Cardiac ventricle fibroblast (primary cell): ENCODE results near the gene BRSK1. TPM values are rescaled to one million over a fixed set of nuclear protein-coding genes. Genes with fewer than 3 reads are reported as not detected.

Source experiments
- total RNA-seq: library from RNA; depleted of rRNA; stranded (reverse); fragments of >200 nt; gene quantifications from 2 replicates; pipeline ENCODE4 v1.2.3, GENCODE V29; 2015

BRSK1 gene
- total RNA-seq: 0.94 and 4.6 TPM in 2 replicates

GRCh38 chr19:55283548-55284377, at the start of gene BRSK1:
BRSK1 (plus strand) TSS chr19:55283997; CDS start chr19:55284443, 446 bp downstream.

DNA sequence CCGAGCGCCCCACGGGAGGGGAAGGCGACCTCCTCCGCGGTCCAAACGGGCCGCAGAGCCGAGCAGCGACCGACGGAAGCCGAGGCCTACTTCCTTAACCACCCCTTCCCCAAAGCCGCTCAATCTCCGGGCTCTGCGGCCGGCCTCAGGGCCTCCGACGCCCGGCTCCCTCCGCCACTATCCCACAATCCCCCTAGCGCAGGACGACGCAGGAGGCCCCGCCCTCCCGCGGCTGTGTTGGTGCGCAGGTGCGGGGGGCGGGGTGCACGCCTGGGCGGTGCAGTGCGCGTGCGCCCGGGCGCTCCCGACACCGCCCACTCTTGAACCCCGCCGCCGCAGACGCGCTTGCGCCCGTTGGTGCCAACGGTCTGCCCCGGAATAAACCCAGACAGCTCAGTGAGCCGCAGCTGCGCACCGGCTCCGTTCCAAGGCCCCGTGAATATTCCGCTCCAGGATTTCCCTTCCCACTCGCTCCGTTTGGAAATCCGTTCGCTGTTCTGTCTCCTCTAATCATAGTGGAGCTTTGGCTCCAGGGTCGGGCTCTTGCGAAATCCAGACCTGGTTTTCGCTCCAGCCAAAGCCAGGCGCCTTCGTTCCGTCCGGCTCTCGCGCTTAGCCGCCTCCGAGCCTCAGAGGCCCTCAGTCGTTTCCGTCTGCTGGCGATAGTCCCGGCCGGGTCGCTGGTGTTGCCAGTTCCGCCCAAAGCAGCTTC, 24.8 kb upstream of the BRSK1 start, which contains the start of gene PPP6R1:
TSS of gene PPP6R1 (minus strand) at position 190 of the 712 bp plus-strand sequence. CDS start 11,914 bp downstream, outside the sequence.

GRCh38 chr19:55279770-55280643, 3.8 kb upstream of the BRSK1 start, which contains the start of gene HSPBP1:
HSPBP1 (minus strand) TSS chr19:55280110; CDS start chr19:55279608, 502 bp downstream.

GRCh38 chr19:55325172-55325571, 41.4 kb downstream of the BRSK1 start, which contains the start of gene TMEM150B:
TMEM150B (minus strand) TSS chr19:55325341; CDS start chr19:55321036, 4,305 bp downstream.

DNA sequence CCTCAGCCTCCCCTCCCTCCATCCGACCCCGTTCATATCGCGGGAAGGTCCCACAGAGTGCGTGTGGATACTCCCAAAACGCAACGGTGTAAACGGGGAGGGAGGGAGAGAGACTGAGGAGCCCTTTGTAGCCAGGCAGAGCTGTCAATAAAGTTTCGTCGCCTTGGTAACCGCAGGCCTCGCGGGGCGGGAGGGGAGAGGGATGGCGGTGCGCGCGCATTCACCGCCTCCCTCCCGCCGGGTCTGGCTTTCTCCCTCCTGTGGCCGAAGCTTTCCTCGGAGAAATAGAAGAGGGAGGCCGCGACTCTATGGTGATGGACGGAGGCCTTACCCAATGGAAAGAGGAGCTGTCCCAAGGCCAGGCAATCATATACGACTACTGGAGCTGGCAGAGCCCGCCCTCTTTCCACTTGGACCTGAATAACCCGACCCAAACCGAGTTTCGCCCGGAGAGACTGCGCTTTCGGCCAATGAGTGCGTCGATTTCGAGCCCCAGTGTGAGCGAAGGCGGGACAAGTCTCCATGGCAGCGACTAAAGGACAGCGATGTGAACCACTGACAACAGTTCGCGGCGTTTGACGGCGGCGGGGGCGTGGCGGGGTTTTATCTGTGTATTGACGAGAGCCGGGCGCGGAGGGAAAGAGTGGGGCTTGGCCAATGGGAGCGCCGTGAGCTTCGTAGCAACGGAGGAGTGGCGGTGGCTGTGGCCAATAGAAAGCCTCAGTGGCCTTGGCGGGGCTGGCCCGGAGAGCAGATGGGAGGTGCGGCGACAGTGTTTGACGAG, 55.5 kb downstream of the BRSK1 start, which contains the start of gene KMT5C:
TSS of gene KMT5C (plus strand) at position 772 of the 784 bp plus-strand sequence. CDS start 2,061 bp downstream, outside the sequence.

DNA sequence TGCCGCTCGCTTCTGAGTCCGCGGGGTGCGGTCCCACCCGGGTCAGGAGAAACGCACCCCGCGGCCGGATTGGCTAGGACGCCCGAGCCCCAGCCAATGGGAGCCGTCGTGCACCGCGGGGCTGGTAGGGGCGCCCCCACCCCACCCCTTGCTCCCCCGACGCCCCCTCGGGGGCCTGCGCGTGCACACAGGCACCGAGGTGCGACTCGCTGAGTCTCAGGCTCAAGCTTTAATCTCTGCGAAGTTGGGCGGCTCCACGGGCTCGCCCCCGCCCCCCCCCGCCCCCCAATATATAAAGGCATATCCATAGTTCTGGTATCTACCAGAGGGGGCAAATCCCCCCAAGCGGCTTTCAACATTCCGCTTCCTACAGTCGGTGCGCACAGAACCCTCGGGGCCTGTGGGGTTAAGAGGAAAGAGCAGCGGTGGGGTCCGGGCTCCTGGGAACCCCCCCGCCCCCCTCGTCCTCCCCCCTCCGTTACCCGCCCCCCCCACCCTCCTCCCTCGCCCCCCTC, 71.0 kb downstream of the BRSK1 start, which contains the start of gene COX6B2:
TSS of gene COX6B2 (minus strand) at position 22 of the 515 bp plus-strand sequence. CDS start 198 bp downstream, outside the sequence.

Other genes starting within 250 kb of the BRSK1 start
- gene GP6, start 245.7 kb upstream of the BRSK1 start, total RNA-seq: not detected in 2 replicates
- 6.9 and 8.1 TPM in 2 replicates for gene RDH13, start 220.8 kb upstream of the BRSK1 start, total RNA-seq
- gene EPS8L1, start 208.1 kb upstream of the BRSK1 start, total RNA-seq: 0.34 and 1.2 TPM in 2 replicates
- gene PPP1R12C, start 166.4 kb upstream of the BRSK1 start, total RNA-seq: 52.8 and 53.7 TPM in 2 replicates
- gene TNNT1, start 134.8 kb upstream of the BRSK1 start, total RNA-seq: not detected in 2 replicates
- not detected in 2 replicates for gene TNNI3, start 126.3 kb upstream of the BRSK1 start, total RNA-seq
- gene DNAAF3, start 117.4 kb upstream of the BRSK1 start, total RNA-seq: 0.34 TPM in 1 of 2 replicates, not detected in the other
- gene SYT5, start 103.7 kb upstream of the BRSK1 start, total RNA-seq: 0.25 TPM in 1 of 2 replicates, not detected in the other
- gene PTPRH, start 74.5 kb upstream of the BRSK1 start, total RNA-seq: 1.8 and 5.5 TPM in 2 replicates
- gene TMEM86B, start 55.2 kb upstream of the BRSK1 start, total RNA-seq: 0.44 and 0.73 TPM in 2 replicates
- 36.8 and 38.3 TPM in 2 replicates for gene PPP6R1, start 25.0 kb upstream of the BRSK1 start, total RNA-seq
- gene HSPBP1, start 3.9 kb upstream of the BRSK1 start, total RNA-seq: 23.6 and 31.0 TPM in 2 replicates
- not detected in 2 replicates for gene TMEM150B, start 41.3 kb downstream of the BRSK1 start, total RNA-seq
- 4.2 and 8.7 TPM in 2 replicates for gene KMT5C, start 55.9 kb downstream of the BRSK1 start, total RNA-seq
- gene COX6B2, start 70.7 kb downstream of the BRSK1 start, total RNA-seq: not detected in 2 replicates
- not detected in 2 replicates for gene GARIN5B, start 79.3 kb downstream of the BRSK1 start, total RNA-seq
- 0.15 and 0.31 TPM in 2 replicates for gene IL11, start 86.5 kb downstream of the BRSK1 start, total RNA-seq
- gene TMEM190, start 92.8 kb downstream of the BRSK1 start, total RNA-seq: not detected in 2 replicates
- gene TMEM238, start 100.3 kb downstream of the BRSK1 start, total RNA-seq: 0.19 and 0.83 TPM in 2 replicates
- 656 and 731 TPM in 2 replicates for gene RPL28, start 101.9 kb downstream of the BRSK1 start, total RNA-seq
- gene UBE2S, start 123.8 kb downstream of the BRSK1 start, total RNA-seq: 22.0 and 33.7 TPM in 2 replicates
- not detected in 2 replicates for gene SHISA7, start 159.3 kb downstream of the BRSK1 start, total RNA-seq
- gene ISOC2, start 177.6 kb downstream of the BRSK1 start, total RNA-seq: 84.9 and 94.9 TPM in 2 replicates
- not detected in 2 replicates for gene C19orf85, start 180.8 kb downstream of the BRSK1 start, total RNA-seq
- gene ZNF628, start 192.6 kb downstream of the BRSK1 start, total RNA-seq: 5.8 and 8.5 TPM in 2 replicates
- gene NAT14, start 201.2 kb downstream of the BRSK1 start, total RNA-seq: 4.2 and 11.4 TPM in 2 replicates
- gene SSC5D, start 204.4 kb downstream of the BRSK1 start, total RNA-seq: 70.0 and 81.2 TPM in 2 replicates